ENCODE data around the gene RNASET2.
"Not testable (repeated sequence)": the region's sequence is repeated elsewhere in the genome, so short reads cannot be mapped to it uniquely, and the experiment has no call there.

RNASET2 gene

GRCh38 chr6:166926748-166927147, 29.6 kb downstream of the RNASET2 start:
- DNase-seq: peak; percentile 47

DNA sequence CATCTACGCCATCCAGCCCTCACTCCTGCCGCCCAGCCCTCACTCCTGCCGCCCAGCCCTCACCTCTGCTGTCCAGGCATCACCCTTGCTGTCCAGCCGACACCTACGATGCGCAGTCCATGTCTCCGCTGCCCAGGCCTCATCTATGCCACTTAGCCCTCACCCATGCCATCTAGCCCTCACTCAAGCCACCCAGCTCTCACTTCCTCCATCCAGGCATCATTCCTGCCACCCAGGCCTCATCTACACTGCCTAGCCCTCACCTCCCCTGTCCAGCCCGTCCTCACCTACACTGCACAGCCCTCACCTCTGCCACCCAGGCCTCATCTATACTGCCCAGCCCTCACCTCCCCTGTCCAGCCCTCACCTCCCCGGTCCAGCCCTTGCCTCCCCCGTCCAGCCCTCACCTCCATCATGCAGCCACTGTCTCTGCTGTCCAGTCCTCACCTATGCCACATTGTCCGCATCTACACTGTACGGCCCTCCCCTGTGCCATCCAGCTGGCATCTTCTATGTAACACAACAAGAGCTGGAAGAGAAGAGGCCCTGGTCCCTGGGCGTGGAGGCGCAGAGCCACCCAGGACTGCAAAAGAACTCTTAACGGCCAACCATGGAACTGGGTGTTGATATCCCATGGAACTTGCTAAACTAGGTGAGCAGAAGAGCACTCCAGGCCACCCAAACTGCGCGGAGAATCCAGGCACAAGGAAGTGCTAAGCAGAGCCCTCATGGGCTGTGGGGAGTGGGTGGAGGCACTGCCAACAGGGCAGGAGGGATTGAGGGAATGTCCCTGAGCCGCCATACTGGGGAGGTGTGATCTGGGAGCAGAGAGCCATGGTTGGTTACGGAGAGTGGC, 31.0 kb downstream of the RNASET2 start:
- DNase-seq: peak; percentile 46

DNA sequence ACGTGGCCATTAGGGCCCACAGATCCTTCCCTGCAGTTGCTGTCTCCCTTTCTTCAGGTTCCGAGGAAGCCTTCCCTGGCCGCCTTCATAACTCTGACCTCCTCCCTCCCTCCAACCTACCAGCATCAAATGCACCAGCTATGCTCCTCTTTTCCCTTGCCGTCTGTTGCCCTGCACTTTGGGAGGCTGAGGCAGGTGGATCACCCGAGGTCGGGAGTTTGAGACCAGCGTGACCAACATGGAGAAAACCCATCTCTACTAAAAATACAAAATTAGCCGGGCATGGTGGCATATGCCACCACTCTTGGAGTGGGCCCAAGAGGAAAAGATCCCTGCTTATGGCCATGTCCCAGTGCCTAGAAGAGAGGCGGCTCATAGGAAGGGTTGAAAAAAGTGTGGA, 31.8 kb downstream of the RNASET2 start:
- DNase-seq: peak; percentile 28

- DNase-seq: no peak
Measured at GRCh38 chr6:166922937-166923336, 33.4 kb downstream of the RNASET2 start.

DNA sequence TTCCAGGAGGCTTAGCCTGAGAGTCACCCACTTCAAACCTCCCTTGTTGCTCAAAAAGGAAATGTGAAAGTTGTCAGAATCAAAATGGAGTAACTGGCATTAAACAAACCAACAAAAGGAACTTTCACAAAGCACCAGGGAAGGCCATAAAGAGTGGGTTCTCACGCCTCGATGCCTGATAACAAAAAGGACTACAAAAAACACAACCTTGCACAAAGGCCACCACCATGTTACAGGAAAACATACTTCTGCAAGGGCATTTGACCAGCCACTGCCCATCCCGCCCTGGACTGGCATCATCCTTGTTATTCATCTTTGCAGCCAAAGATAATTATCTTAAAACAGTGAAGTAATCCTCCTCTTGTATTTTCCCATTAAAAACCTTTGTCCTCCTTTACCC, 34.8 kb downstream of the RNASET2 start:
- DNase-seq: peak; percentile 19

GRCh38 chr6:166916824-166917223, 39.5 kb downstream of the RNASET2 start:
- no peak for DNase-seq

- not testable (repeated sequence) for DNase-seq
Measured at GRCh38 chr6:166915484-166915883, 40.9 kb downstream of the RNASET2 start.

- DNase-seq: not testable (repeated sequence)
Measured at GRCh38 chr6:166914952-166915351, 41.4 kb downstream of the RNASET2 start.

DNA sequence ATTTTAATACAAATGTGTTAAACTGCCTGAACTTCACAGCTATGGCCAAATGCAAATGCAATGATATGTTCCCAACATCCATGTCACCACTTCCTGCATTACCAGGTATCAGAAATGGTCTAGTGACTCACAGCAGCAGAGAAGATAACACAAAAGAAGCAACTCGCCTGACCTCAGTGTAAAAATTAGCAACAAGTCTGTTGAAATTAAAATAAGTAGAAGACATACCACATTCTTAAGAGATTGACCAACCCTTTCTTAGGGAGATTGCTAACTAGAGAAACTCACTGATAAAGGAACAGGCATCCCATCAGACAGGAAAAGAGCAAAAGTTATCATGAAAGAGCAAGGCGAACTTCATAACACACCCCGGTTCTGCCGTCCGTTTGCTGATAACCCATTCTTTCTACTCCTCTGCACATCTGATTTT, 45.1 kb downstream of the RNASET2 start:
- no peak for DNase-seq

DNA sequence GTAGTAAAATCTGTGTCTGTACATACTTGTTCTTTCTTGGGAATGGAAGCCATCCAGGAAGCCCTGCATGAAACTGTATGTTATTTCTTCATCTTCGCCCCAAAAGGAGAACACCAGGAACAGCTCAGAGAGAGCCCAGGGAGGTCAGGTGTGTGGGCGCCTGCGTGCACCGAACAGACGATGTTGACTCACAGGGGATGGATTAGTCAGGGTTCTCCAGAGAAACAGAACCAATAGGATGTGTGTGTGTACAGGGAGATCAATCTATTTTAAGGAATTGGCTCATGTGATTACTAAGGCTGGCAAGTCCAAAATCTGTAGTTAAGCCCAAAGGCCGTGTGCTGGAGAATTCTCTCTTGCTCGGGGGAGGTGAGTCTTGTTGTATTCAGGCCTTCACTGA, 45.7 kb downstream of the RNASET2 start:
- no peak for DNase-seq

DNA sequence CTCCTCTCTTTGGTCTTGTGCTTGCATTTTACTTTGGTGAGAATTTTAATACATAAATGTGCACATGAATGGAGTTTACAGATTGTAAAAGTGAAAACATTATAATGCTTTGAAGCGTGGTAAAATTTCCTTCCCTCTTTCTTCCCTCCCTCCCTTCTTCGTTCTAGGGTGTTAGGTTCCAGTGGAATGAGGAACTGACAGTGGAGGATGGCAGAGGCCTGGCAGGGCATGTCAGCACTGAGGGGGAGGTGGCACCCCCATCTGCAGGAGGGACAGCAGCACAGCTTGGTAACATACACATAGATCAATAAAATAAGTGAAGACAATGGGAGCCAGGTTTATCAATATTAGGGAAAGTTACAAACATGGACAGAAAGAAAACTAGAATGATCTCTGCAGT, 47.5 kb downstream of the RNASET2 start:
- no peak for DNase-seq

DNA sequence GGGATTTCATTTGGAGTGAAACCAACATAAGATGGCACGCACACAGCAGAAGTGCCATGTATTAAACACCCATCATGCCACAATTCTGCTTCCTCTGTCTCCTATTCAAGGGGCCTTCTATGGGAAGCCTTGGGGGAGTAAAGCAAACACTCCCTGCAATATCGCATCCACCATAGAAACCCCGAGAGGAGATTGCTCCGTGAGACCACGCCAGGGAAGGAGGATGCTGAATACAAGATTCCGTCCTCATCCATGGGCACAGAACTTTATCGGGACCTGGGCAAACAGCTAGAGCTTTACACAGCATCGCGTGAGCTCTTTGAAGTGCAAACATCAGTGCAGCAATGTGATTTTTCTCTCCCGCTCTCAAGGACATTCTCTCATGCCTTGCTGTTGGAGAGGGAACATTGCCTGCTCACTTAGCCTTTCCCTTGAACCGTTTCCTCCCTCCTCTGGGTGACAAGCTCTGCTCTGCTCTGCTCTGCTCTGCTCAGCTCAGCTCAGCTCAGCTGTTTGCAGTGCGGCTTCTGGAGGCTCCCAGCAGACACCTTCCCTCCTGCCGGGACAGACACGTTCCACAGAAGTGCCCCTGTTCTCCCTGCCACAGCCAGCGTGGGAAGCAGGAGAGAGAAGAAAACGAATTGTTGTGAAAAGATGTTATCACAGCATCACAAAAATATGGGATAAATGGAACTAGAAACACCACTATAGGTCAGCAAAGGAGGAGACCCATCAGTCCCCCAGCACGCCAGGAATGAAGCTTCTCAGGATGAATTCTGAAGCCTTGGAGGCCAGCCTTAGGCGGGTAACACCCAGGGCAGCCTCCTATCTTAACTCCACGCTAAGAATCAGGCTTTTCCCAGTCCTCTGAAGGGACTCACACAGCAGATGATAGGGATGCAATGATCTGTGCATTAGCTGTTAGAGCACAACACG, 48.2 kb downstream of the RNASET2 start:
- no peak for DNase-seq

DNA sequence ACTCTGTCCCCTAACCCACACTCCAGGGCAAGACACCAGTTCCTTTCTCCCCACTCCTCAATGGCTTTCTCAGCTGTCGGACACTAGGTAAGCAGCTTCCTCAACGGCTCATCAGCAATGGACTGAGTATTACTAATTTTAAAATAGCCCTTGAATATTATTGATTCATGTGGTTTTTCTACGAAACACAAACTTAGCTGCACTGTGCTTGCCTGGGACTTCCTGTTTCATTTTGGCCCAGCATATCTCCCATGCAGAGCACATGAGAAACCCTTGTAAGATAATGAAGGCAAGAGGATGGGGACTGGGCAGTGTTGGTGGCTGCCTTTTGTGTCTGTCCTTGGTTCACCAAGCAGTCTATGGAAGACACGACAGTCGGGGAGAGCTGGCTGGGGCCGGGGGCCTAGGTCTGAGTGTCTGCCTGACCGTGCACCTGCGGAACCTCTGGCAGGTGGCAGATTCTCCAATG, 48.9 kb downstream of the RNASET2 start:
- no peak for DNase-seq

- DNase-seq: no peak
Measured at GRCh38 chr6:166906376-166907044, 49.8 kb downstream of the RNASET2 start.

GRCh38 chr6:166905505-166906134, 50.7 kb downstream of the RNASET2 start:
- no peak for DNase-seq

DNA sequence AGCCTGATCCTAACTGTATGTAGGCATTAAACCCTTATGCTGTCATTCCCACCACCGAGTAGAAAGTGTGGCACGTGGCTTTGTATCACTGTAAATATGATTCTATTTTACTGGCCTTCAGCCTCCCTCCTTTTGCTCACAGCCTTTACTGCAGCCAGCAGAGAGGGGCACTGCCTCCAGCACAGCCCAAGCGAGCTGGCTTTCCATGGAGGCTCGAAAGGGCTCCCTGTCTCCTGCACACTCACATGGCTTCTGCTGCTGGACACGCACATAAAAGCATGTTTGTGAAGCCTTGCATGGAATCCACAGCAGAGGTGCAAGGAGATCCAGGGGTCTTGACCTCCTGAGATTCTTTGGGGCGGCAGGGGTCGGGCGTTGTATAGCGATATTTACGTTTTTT, 51.3 kb downstream of the RNASET2 start:
- DNase-seq: no peak

DNA sequence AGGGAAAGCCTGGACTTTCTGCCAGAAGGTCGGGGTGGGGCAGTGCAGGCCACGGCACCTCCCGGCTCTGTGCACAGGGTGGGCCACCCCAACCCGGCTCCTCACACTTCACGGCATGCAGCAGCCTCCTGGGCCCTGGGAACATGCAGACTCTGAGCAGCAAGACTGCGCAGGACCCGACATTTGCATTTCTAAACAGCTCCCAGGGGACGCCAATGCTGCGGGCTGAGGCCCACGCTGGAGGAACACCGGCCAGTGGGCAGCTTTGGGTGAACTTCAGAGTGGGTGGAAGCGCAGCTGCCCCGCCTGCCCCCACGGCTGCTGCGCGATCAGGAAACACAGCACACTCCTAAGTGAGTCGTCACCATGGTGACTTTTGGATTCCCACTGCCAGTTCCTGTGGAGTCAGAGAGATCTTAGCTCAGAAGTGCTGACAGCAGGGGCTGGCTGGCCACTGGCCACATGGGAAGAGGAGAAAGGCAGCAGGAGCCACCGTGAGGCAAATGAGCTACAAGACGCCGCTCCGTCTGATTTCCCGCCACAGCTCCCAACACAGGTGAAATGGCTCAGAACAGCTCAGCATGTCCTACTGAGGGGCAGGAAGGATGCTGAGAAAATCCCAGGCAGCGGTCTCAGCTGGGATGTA, 52.1 kb downstream of the RNASET2 start:
- DNase-seq: no peak

GRCh38 chr6:166903500-166903899, 52.9 kb downstream of the RNASET2 start:
- DNase-seq: no peak

- DNase-seq: no peak
Measured at GRCh38 chr6:166903027-166903426, 53.3 kb downstream of the RNASET2 start.

DNA sequence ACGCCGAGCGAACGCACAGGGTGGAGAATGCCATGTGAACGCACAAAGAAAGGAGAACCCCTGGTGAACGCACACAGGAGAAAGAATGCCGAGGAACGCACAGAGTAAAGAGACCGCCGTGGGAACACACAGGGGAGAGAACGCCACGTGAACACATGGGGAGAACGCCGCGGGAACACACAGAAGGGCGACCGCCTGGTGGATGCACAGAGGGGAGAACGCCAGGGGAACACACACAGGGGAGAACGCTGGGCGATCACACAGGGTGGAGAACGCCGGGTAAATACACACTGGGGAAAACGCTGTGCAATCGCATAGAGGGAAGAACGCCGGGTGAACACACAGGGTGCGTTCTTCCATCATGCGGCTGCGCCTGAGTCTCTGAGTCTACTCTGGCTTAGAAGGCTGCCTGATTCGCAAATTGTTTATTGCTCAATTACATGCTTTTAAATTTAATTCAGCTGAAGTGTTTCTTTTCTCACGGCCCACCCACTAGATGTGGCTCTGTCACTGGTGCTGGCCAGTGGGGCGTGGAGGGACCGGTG, 54.1 kb downstream of the RNASET2 start:
- no peak for DNase-seq

- no peak for DNase-seq
Measured at GRCh38 chr6:166901626-166902025, 54.7 kb downstream of the RNASET2 start.

Data from activated CD8-positive, alpha-beta memory T cell treated with anti-CD3 and anti-CD28 coated beads for 24 hours (primary cell).